ENCODE data around the gene ARIH2.
A peak's percentile ranks its signal among the peaks of the same experiment; 100 is the strongest.

ARIH2 gene

GRCh38 chr3:48991851-48992545 lies 73.4 kb downstream of the ARIH2 start:
- H3K4me3 Mint-ChIP-seq, result peak overlapping the region; percentile 92
- CTCF ChIA-PET, result interaction anchor here (1.4 to 1.7 kb wide), 2 partner anchors 16 to 22 kb away, joined by 8 to 11 read pairs; partner anchors contain the start of gene WDR6
- peaks cover 22% of the 10 kb centered on the region for H3K36me3 Mint-ChIP-seq
- H3K27me3 Mint-ChIP-seq, result no peaks in the 10 kb centered on the region
- peaks cover 62% of the 10 kb centered on the region for H3K4me1 Mint-ChIP-seq
- DNase-seq, result no peak
- H3K27ac Mint-ChIP-seq, result peak overlapping the region; percentile 82
- H3K9me3 Mint-ChIP-seq, result no peaks in the 10 kb centered on the region

- no peak overlapping the region for H3K4me3 Mint-ChIP-seq
- H3K27me3 Mint-ChIP-seq, result no peaks in the 10 kb centered on the region
- H3K36me3 Mint-ChIP-seq, result peaks cover 20% of the 10 kb centered on the region
- H3K9me3 Mint-ChIP-seq, result no peaks in the 10 kb centered on the region
- H3K4me1 Mint-ChIP-seq, result peaks cover 52% of the 10 kb centered on the region
- no peak for DNase-seq
- CTCF ChIA-PET, result no interaction called here
- H3K27ac Mint-ChIP-seq, result peak overlapping the region; percentile 21
Observed at GRCh38 chr3:48993834-48994233, 75.2 kb downstream of the ARIH2 start.

GRCh38 chr3:48996640-48997039 lies 78.0 kb downstream of the ARIH2 start:
- Mint-ChIP-seq H3K4me1 (peaks cover 33% of the 10 kb centered on the region), H3K9me3 (no peaks in the 10 kb centered on the region), H3K4me3 (no peak overlapping the region), H3K27ac (no peak overlapping the region), H3K27me3 (no peaks in the 10 kb centered on the region), H3K36me3 (peaks cover 19% of the 10 kb centered on the region)
- DNase-seq, result no peak
- CTCF ChIA-PET, result interaction anchor here (0.9 to 1.5 kb wide), 2 partner anchors 11 to 18 kb away, joined by 4 read pairs; partner anchors contain the start of gene WDR6

- H3K4me3 Mint-ChIP-seq, result no peak overlapping the region
- CTCF ChIA-PET, result interaction anchor here (1.5 kb wide), 1 partner anchor 10 kb away, joined by 4 read pairs; the partner anchor contains the start of gene WDR6
- peaks cover 29% of the 10 kb centered on the region for H3K4me1 Mint-ChIP-seq
- DNase-seq, result no peak
- H3K27ac Mint-ChIP-seq, result no peak overlapping the region
- H3K36me3 Mint-ChIP-seq, result peaks cover 19% of the 10 kb centered on the region
- H3K27me3 Mint-ChIP-seq, result no peaks in the 10 kb centered on the region
- H3K9me3 Mint-ChIP-seq, result no peaks in the 10 kb centered on the region
Observed at GRCh38 chr3:48997102-48997635, 78.5 kb downstream of the ARIH2 start.

- no peaks in the 10 kb centered on the region for H3K27me3 Mint-ChIP-seq
- no peak overlapping the region for H3K4me3 Mint-ChIP-seq
- CTCF ChIA-PET, result no interaction called here
- no peak for DNase-seq
- peaks cover 32% of the 10 kb centered on the region for H3K4me1 Mint-ChIP-seq
- no peak overlapping the region for H3K27ac Mint-ChIP-seq
- H3K36me3 Mint-ChIP-seq, result peaks cover 24% of the 10 kb centered on the region
- no peaks in the 10 kb centered on the region for H3K9me3 Mint-ChIP-seq
Observed at GRCh38 chr3:48997714-48998637, 79.3 kb downstream of the ARIH2 start.

- CTCF ChIA-PET, result no interaction called here
- peaks cover 22% of the 10 kb centered on the region for H3K4me1 Mint-ChIP-seq
- H3K4me3 Mint-ChIP-seq, result no peak overlapping the region
- DNase-seq, result no peak
- no peaks in the 10 kb centered on the region for H3K27me3 Mint-ChIP-seq
- no peaks in the 10 kb centered on the region for H3K9me3 Mint-ChIP-seq
- peak overlapping the region; percentile 64 for H3K27ac Mint-ChIP-seq
- H3K36me3 Mint-ChIP-seq, result peaks cover 17% of the 10 kb centered on the region
Observed at GRCh38 chr3:48999085-48999858, 80.6 kb downstream of the ARIH2 start.

- CTCF ChIA-PET, result interaction anchor here (0.8 kb wide), 1 partner anchor 12 kb away, joined by 3 read pairs; no protein-coding TSS in a partner anchor
- H3K4me1 Mint-ChIP-seq, result peaks cover 13% of the 10 kb centered on the region
- H3K9me3 Mint-ChIP-seq, result no peaks in the 10 kb centered on the region
- H3K36me3 Mint-ChIP-seq, result peaks cover 8% of the 10 kb centered on the region
- DNase-seq, result no peak
- H3K27me3 Mint-ChIP-seq, result no peaks in the 10 kb centered on the region
- H3K27ac Mint-ChIP-seq, result no peak overlapping the region
- no peak overlapping the region for H3K4me3 Mint-ChIP-seq
Observed at GRCh38 chr3:49001155-49001554, 82.5 kb downstream of the ARIH2 start.

GRCh38 chr3:49004352-49005302 lies 86.0 kb downstream of the ARIH2 start:
- peaks cover 25% of the 10 kb centered on the region for H3K36me3 Mint-ChIP-seq
- H3K27me3 Mint-ChIP-seq, result no peaks in the 10 kb centered on the region
- no peak for DNase-seq
- CTCF ChIA-PET, result interaction anchor here (0.5 to 5.2 kb wide), 4 partner anchors 9 to 167 kb away, joined by 3 to 62 read pairs (median 25); partner anchors contain the start of genes DALRD3, KLHDC8B, NDUFAF3 and P4HTM
- H3K4me3 Mint-ChIP-seq, result no peak overlapping the region
- H3K9me3 Mint-ChIP-seq, result no peaks in the 10 kb centered on the region
- no peak overlapping the region for H3K27ac Mint-ChIP-seq
- H3K4me1 Mint-ChIP-seq, result peaks cover 40% of the 10 kb centered on the region

GRCh38 chr3:49005303-49005680 lies 86.7 kb downstream of the ARIH2 start:
- H3K4me1 Mint-ChIP-seq, result peaks cover 40% of the 10 kb centered on the region
- DNase-seq, result no peak
- peaks cover 25% of the 10 kb centered on the region for H3K36me3 Mint-ChIP-seq
- no peaks in the 10 kb centered on the region for H3K9me3 Mint-ChIP-seq
- H3K4me3 Mint-ChIP-seq, result no peak overlapping the region
- CTCF ChIA-PET, result interaction anchor here (1.6 to 5.2 kb wide), 3 partner anchors 13 to 166 kb away, joined by 4 to 62 read pairs (median 46); partner anchors contain the start of genes DALRD3, KLHDC8B, NDUFAF3 and P4HTM
- no peaks in the 10 kb centered on the region for H3K27me3 Mint-ChIP-seq
- no peak overlapping the region for H3K27ac Mint-ChIP-seq

GRCh38 chr3:49005998-49006397 lies 87.4 kb downstream of the ARIH2 start:
- Mint-ChIP-seq H3K4me3 (peak overlapping the region; percentile 98), H3K9me3 (no peaks in the 10 kb centered on the region), H3K27me3 (no peaks in the 10 kb centered on the region), H3K4me1 (peaks cover 40% of the 10 kb centered on the region), H3K36me3 (peaks cover 25% of the 10 kb centered on the region), H3K27ac (peak overlapping the region; percentile 99)
- CTCF ChIA-PET, result interaction anchor here (1.1 to 5.2 kb wide), 4 partner anchors 11 to 165 kb away, joined by 4 to 62 read pairs (median 25); partner anchors contain the start of genes DALRD3, KLHDC8B, NDUFAF3 and P4HTM
- DNase-seq, result no peak

- H3K27me3 Mint-ChIP-seq, result no peaks in the 10 kb centered on the region
- peaks cover 40% of the 10 kb centered on the region for H3K4me1 Mint-ChIP-seq
- no peaks in the 10 kb centered on the region for H3K9me3 Mint-ChIP-seq
- peak overlapping the region; percentile 99 for H3K27ac Mint-ChIP-seq
- peaks cover 27% of the 10 kb centered on the region for H3K36me3 Mint-ChIP-seq
- H3K4me3 Mint-ChIP-seq, result peak overlapping the region; percentile 98
- DNase-seq, result peak; percentile 41
- CTCF ChIA-PET, result interaction anchor here (0.6 to 5.2 kb wide), 10 partner anchors 10 to 260 kb away, joined by 3 to 62 read pairs (median 4); partner anchors contain the start of genes DALRD3, KLHDC8B, NDUFAF3 and P4HTM
Observed at GRCh38 chr3:49006408-49007067, 87.9 kb downstream of the ARIH2 start.

All from activated naive CD4-positive, alpha-beta T cell treated with anti-CD3 and anti-CD28 coated beads, Interleukin-2, amount 10 ng/mL, durations not matched to agents 7 days and 5 days (primary cell).